Measurements from ENCODE around the gene MEI4.
"Not testable (repeated sequence)": the region's sequence is repeated elsewhere in the genome, so short reads cannot be mapped to it uniquely, and the experiment has no call there.

Gene MEI4, protein sequence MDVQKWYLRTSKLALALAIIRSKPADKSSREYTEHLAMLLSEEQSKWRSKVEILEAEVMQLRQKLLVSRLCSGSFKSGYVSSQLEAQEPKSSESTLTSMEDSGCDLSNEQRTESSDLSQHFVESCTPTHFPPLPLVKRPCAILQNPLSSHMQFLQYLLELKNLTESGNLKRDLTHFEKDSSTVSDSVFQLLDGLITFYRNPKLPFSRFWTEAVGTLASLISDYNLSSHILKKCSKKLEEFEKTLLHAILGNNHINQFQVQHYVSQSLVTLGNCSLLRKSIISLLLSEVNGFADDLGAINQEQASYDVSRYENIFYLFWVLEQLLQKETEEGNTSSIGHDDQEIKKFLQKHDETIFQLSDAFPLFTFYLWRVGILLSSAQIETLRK

DNA sequence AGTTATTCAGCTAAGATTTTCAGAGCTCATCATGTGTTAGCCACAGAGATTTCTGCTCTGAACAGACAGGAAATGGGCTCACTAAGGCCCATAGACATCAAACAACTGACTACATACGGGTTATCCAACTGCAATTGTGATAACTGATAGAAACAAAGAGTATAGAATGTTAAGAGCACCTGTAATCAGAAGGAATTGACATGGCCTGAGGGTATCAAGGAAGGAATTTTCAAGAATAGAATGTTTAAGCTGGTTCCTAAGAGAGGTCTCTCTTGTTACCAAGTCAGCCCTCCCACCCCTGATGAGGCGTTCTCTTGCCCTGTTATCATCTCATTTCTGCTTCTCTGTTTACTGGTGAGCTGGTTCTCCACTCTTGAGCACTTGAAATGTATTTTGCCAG, at the start of gene MEI4:
Gene MEI4 (plus strand): TSS at position 301 of the 400 bp plus-strand sequence. CDS start 37,633 bp downstream, outside the sequence.
- no peak for DNase-seq

DNA sequence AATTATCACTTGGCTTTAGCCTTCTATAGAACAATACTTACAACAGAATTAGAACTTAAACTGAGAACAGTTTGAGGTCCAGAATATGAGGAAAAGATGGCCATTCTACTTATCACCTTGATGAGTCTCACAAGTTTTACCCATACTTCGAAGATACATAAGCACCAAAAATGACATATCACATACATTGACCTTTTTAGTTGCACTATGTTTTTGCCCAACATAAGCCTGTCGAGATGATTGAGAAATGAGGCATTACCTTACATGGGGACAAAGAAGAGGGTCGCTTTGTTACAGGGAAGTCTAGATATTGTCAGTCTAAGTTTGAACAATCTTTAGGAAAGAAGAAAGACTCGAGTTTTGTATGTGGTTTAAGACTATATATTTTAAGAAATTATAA, 48.4 kb upstream of the MEI4 start:
- no peak for DNase-seq

DNA sequence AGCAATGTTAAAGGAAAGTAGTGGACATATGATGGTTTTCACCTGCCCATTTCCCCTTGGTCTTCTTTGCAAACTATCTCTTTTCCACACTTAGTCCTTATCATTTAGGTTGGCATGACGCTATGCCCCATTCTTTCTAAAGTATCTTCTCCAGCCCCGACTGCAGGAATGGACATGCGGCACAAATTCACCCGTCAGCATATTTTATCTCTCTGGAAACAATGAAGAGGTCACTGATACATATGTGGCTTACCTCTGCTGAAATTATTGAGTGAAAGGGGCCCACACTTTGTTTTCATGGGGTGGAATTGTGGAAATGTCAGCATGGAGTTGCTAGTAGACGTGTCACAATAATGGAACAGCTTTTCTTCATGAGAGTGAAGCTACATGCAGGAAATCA, 45.8 kb upstream of the MEI4 start:
- no peak for DNase-seq

DNA sequence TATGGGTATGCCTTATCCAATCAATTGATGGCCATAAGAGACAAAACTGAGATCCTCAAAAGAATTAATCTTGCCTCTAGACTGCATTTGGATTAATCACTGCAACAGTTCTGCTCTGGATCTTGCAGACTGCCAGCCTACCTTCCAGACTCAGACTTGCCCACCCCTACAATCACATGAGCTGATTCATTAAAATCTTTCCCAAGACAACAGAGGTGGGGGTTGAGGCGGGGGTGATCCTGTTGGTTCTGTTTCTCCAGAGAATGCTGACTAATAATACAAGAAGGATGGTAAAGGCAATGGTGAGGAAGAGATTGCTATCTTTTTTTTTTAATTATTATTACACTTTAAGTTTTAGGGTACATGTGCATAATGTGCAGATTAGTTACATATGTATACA, 43.7 kb upstream of the MEI4 start:
- no peak for DNase-seq

DNA sequence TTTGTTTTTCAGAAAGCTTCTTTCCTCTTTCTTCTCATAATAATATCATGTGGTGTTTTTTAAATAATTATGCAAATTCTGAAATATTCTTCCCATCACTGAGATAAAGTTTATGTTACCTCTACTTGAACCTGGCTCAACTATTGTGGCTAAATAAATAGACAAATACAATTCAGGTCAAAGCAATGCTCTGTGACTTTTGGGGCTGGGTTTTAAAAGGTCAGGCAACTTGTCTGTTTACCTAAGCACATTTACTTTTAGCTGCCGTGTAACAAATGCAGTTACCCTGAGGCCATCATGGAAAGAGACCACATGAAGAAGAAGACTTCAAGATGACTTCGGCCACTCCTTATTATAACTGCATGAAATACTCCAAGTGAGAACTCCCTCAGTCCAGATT, 33.7 kb upstream of the MEI4 start:
- no peak for DNase-seq

DNA sequence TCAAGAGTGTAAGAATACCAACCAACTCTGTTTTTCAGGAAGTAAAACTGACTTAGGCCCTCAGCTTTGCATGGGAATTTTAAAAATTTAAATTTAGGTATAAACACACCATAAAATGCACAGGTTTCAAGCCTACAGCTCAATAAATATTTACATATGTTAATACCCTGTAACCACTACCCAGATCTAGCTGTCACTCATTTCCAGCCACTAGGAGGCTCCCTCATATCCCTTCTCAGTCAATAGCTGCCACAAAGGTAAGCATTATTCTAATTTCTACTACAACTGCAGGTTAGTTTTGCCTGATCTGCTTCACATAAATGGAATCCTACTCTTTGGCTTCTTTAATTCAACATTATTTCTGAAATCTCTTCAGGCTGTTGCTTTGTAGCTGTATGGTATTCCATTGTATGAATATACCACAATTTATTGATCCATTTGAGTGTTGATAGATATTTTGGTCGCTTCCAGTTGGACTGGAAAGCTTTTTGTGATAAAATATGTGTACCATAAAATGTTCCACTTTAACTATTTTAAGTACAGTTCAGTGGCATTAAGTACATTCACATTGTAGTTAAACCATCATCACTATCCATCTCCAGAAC, 32.5 kb upstream of the MEI4 start:
- no peak for DNase-seq

DNA sequence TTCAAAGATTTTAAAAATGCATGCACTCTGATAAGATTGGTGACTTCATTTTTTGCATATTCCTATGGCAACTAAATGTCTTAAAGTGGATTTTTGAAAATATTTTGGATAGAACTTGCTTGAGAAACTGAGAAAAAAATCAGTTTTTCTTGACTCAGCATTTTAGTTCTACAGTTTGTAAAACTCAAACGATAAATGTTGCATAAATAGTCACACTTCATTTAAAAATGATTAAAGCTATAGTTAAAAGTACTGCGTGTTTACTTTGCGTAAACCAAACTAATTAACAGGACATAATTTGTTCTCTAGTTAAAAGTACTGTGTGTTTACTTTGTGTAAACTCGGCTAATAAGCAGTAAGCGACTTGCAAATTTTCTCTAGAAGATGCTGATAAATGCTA, 28.3 kb upstream of the MEI4 start:
- DNase-seq: no peak

DNA sequence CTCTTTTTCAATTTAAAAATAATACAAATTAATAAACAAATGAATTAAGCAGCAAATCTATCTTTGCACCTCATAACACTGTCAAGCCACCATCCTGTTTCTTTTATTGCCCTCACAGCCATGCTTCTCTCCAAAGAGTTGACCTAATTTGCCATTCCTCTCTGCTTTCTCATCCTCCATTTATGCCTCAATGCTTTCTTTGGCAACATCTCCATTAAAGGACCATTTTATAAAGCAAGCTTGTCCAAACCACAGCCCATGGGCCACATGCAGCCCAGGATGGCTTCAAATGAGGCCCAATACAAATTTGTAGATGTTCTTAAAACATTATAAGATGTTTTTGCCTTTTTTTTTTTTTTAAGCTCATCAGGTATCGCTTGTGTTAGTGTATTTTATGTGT, 26.4 kb upstream of the MEI4 start:
- DNase-seq: no peak

DNA sequence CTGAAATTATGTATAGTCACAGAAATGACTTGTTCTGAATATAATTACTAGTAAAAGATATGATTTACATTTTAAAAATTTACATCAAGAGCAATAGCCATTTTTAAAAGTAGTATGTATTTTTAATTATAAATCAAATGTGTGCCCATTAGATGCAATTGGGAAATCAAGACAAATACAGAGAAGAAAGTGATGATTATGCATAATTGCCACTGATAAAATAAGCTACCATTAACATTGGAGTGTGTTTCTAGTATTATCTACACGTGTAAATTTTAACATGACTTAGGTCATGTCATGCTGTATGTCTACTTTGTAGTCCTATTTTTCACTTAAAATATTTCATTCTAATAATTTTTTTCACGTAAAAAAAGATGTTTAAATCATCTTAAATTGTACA, 22.8 kb upstream of the MEI4 start:
- DNase-seq: no peak

DNA sequence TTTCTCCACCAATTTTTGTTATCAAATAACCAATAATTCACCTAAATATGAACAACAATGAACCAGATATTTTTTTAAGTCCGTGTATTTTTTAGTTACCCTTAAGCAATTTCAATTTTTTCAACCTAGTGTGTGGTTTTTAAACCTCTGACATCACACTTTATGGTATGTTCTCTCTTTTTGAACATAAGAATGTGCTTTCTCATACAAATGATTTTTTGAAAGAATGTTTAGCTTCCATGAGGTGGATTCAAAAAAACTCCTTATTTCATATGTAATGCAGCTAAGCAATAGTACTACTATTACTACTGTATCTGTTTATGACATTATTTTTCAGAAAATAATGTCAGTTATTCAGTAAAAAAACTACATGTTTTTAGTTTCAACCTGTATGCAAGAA, 19.4 kb upstream of the MEI4 start:
- no peak for DNase-seq

DNA sequence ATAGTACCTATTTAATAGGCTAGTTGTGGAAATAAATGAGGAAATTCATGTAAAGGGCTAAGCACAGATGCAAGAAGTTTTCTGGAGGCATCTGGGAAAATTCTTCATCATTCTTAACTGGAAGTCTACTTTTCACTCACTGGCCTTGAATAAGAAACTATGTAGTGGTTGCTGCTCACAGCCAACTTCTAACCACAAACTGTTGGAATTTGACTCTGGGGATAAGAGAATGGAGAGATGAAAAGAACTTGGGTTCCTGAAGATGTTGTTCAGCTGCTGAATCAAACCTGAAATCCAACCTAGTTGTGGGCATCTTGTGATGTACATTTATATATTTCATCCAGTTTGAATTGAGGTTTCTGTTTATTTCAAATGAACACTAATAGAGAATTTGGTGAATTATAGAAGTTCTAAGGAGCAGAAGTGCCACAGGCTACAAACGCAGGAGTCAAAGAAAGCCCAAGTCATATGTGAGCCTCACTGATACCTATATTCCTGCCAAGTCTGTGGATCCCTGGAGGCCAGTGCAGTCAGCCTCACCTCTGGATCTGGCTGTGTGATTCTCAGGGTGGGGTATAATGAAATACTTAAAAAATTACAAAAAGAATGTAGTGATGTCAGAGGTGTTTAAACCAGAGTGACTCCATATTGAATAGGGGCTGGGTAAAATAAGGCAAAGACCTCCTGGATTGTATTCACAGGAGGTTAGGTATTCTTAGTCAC, 18.7 kb upstream of the MEI4 start:
- DNase-seq: no peak

DNA sequence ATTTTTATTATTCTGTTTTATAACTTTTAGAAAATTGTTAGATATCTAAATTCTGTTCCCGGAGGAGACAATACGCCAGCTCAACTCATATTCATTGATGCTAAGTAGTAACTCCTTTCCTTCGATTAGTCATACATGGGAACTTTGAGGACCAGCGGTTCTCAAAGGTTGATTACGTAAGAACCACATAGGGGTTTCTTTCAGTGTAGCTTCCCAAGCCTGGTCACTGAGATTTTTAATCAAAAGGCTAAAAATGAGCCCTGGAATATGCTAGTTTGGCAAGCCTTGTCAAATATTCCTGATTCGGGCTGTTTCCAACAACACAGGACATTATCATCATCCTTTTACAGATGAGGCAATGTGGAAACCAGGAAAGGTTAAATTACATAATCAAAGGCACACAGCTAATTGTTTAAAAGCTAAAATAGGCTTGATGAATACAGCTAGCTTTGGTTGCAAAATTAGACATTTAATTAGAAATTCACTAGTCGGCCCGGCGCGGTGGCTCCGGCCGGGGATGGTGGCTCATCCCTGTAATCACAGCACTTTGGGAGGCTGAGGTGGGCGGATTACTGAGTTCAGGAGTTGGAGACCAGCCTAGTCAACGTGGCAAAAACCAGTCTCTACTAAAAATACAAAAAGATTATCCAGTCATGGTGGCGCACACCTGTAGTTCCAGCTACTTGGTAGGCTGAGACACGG, 14.6 kb upstream of the MEI4 start:
- no peak for DNase-seq

DNA sequence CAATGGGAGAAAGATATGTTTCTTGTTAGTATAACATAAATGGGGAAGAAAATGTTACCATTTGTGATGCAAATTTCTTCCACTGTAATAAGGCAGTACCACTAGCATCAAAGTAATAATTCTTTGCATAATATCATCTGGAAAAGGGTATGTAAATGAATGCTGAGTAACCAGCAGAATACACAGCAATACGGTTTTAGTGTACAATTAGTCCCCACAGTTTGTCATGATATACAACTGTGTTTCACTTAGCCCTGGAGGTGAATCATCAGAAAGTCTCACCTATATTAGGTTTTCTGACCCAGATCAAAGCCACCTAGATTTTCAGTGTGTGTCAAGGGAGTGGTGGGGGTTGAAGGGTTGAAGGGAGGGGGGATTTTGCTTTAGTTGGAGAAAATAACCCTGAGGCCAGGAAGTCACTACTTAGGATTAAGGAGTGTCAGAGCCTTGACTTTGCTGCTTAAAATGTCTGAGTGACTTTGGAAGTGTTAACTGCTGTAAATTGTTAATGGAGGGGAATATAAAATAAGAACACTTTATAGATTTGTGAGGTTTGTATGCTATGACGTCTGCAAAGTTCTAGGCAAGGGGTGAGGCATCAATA, 8.6 kb upstream of the MEI4 start:
- DNase-seq: no peak

DNA sequence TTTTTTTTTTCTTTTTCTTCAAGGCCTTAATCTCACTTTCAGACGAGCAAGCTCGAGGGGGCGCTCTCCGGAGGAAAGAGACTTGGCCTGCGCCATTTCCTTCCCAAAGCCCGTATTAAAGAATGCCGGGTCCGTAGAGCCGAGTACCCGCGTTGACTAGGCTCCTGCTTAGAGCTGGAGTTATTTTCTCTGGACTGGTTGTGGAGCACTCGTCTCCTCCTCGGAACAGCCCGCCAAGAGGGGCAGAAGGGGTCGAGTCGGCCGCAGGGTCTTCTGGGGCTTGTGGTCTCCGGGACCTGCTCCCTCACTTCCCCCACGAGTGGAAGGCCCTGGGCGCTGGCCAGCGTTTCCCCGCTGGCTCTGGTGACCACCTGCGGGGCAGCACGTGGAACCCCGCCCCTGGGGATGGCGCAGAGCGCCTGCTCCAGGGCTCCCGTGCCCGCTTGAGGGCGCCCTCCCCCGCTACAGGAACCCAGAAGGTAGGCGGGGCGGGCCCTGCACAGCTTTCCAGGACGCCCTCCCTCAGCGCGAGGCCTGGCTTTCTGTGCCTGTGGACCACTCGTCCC, 2.7 kb upstream of the MEI4 start:
- no peak for DNase-seq

DNA sequence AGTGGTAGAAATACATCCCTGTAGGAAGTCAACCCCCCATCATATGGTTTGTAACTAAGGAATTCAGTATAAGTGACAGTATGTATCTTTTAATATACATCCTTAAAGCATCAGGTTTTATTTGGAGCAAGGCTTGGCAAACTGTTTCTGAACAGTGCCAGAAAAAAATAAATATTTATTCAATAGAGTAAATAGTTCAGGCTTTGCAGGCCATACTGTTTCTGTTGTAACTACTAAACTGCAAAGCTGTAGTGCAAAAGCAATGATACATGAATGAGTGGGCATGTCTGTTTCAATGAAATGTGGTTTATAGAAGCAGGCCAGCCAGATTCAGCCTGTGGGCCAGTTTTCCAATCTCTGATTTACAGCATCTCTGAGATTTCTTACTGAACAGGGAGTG, 977 bp downstream of the MEI4 start:
- no peak for DNase-seq

DNA sequence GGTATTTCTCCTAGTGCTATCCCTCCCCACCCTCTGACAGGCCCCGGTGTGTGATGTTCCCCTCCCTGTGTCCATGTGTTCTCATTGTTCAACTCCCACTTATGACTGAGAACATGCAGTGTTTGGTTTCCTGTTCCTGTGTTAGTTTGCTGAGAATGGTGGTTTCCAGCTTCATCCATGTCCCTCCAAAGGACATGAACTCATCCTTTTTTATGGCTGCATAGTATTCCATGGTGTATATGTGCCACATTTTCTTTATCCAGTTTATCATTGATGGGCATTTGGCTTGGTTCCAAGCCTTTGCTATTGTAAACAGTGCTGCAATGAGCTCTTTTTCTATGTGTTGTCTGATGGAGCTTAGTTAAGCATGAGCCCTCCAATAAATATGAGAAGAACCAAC, 2.2 kb downstream of the MEI4 start:
- not testable (repeated sequence) for DNase-seq

DNA sequence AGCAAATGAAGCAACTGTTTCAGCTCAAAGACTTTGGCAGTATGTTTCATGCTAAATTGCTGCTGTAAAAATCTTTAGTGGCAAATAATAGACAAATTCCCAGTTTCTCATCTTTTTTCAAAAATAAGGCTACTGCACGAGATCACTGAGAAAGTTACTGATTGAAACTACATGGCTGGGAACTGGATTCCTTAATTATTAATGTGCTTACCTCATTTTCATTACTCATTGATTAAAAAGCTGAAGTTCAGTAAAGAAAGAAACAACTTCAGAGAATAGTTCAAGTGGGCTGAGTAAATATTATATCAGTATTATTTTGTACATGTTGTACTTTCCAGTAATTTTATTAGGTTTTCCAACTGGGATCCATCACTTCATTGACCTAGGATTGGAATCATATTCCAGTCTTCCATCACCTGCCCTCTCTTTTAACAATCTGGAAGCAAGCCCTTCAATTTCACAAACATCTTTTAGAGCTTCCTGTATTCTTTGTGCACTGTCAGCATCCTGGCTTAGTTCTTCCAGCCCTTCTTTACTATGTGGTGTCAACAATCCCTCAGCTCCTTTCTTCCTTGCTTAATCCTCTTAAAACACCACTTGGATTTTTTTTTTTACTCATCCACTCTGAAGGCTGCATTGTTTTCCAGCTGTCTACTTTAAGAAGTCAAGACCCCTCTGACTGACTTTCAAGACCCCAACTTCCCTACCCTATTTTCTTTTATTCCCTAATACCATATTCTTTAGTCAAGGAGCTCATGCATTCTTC, 4.3 kb downstream of the MEI4 start:
- no peak for DNase-seq

DNA sequence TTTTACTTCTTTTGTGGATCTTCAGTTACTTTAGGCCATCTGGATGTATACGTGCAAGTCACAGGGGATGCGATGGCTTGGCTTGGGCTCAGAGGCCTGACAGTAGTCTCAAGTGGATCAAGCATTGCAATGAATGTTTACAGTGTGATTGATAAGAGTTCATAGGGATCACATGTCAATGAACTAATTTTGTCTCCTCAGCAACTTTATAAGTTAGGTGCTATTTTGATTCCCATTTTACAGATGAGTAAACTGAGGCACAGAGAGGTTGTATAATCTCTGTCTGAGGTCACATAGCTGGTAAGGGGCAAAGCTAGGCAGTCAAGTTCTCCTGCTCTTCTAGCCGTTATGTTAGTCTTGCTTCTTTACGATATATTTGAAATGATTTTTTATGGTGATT, 13.5 kb downstream of the MEI4 start:
- DNase-seq: no peak

DNA sequence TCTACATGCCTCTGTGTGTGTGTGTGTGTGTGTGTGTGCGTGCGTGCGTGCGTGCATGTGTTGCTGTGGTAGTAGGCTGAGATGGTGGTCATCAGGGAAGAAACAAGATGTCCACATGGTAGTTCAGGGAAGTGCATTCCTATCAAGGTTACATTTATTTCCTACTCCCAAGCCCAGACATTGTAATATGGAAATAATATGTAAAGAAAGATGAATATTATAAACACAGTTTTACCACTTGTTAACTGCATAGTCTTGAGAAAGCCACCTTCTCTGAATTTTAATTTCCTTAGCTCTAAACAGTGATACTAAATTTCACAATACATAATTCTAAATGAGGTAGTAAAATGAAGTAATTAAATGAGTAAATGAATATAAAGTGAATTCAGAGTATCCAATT, 14.0 kb downstream of the MEI4 start:
- DNase-seq: no peak

DNA sequence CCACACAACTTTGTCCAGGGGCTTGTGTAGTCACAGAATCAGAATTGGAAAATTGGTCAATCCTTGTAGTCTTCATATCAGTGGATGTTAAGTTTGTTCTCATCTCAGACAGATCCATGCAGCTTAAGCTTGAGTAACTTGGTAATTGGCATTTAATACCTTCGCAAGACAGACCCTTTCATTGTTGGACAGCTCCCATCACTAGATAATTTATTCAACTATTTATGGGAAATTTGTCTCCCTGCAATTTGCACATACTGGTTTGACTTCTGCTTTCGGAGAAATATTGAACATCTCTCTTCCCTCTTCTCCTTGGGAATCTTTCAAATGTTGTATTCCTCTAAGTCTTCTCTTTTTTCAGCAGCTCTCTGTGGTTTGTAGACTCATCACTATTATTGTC, 17.1 kb downstream of the MEI4 start:
- no peak for DNase-seq

DNA sequence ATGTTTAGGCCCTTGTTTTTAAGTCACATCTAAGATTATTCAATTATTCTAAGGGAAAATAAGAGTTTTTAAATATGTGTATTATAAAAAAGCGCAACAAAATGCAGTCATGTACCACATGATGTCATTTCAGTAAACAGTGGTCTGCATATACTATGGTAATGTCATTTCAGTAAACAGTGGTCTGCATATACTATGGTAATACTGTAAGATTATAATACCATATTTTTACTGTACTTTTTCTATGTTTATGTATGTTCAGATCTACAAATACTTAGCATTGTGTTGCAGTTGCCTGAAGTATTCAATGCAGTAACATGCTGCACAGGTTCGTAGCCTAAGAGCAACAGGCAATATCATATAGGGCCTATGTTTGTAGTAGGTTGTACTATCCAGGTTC, 21.4 kb downstream of the MEI4 start:
- no peak for DNase-seq

DNA sequence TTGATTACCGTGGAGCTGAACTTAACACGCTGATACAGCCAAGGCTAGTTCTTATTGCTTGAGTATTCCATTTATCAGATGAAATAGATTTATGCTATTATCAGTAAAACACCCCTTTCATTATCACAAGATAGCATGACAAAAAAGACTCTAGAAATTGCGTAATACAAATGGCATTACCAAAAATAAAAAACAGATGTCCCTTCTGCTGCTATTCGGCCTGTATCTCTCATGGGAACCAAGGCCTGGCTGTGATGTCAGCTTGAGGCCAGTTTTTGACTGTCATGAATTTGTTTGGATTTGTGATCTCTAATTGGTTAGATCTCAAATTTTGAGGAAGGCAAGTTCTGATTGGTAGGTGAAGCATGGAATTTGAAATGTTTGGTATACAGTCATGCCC, 25.2 kb downstream of the MEI4 start:
- no peak for DNase-seq

Measured in NCI-H1092 treated with DMSO at 0.1 percent for 48 hours (cell line).